AG09319 (cell line): Measurements from ENCODE around the gene LRRC53.

Experiments
- DNase-seq: peaks from one replicate; pipeline ENCODE4 v3.0.0-alpha.2; 2010; ENCODE audit warnings: low read depth; ENCODE audit errors: extremely low read depth
- TF ChIP-seq, protein P1 (sequence below): IDR thresholded peaks from 2 replicates; pipeline ENCODE4 v1.5.1; 2011; ENCODE audit warnings: low read depth, mild to moderate bottlenecking, inconsistent platforms, low read length, moderate library complexity

The LRRC53 gene

GRCh38 chr1:74502432-74502831 is 10.0 kb downstream of the LRRC53 start:
- TF ChIP-seq, protein P1, sequence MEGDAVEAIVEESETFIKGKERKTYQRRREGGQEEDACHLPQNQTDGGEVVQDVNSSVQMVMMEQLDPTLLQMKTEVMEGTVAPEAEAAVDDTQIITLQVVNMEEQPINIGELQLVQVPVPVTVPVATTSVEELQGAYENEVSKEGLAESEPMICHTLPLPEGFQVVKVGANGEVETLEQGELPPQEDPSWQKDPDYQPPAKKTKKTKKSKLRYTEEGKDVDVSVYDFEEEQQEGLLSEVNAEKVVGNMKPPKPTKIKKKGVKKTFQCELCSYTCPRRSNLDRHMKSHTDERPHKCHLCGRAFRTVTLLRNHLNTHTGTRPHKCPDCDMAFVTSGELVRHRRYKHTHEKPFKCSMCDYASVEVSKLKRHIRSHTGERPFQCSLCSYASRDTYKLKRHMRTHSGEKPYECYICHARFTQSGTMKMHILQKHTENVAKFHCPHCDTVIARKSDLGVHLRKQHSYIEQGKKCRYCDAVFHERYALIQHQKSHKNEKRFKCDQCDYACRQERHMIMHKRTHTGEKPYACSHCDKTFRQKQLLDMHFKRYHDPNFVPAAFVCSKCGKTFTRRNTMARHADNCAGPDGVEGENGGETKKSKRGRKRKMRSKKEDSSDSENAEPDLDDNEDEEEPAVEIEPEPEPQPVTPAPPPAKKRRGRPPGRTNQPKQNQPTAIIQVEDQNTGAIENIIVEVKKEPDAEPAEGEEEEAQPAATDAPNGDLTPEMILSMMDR = no peak
- no peak for DNase-seq

DNA sequence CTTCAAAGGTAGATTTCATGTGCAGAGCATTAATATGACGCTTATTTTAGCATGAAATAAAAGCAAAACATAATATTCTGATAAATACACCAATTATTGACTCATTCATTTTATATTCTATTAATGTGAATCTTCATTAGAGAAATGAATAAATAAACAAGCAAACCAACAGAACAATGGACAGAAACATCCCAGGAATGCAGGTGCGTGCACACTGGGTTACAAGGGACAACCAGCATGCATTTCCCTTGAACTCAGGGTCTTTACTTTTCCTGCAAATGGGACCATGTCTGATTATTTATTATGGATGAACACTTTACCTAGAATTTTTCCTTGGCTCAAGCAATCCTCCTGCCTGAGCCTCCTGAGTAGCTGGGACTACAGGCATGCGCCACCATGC is 13.5 kb downstream of the LRRC53 start:
- TF ChIP-seq, protein P1 = no peak
- no peak for DNase-seq

DNA sequence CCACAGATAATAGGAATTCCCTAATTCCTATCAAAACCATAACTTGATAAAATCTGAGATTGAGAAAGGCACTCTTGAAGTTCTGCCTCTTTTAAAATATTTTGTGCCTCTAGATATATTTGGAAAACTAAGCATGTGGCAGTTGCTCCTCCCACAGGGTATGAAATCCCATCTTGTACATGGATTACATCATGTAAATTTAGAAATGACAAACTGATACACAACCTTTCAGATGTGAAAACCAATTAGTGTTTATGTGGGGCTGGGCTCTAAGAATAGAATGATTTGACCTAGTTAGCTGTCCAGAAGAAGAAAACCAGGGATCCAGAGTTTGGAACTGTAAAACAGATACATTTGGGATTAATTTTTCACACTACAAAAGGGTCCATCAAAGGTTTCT is 15.7 kb downstream of the LRRC53 start:
- TF ChIP-seq, protein P1 = no peak
- no peak for DNase-seq

DNA sequence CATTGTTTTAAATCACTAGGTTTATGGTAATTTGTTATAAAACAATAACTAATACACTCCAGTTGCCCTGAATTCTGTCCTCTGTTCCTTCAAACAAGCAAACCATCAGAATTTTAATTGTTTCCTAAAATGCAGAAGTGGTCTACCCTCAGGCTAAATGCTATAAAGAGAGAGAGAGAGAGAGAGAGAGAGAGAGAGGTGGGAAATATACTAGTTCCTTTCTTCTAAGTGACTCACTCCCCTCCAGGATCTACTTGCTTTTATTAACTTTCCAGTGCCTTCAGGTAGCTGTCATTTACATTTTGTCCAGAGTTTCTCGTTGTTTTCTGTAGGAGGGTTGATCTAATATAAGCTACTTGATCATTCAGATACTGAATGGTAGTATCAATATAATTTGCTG is 26.4 kb downstream of the LRRC53 start:
- DNase-seq = no peak
- TF ChIP-seq, protein P1 = no peak

GRCh38 chr1:74485622-74486021 is 26.8 kb downstream of the LRRC53 start:
- TF ChIP-seq, protein P1 = no peak
- DNase-seq = no peak

DNA sequence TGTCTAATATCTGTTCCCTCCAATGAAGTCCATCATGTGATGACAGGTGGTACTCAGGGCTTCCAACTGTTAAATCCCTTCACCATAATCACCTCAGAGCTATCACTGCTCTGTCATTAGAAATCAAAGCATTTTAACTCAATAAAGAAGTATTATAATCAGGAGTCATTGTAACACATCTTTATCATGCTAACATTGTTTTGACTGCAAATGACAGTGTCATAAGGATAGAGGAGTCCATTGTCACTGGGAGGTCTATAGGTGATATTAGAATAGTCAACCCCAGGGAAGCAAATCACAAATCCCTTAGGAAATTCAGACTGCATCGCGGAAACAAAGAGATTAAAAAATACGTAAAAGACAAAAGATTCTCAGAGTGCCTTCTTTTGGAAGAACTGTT is 30.8 kb downstream of the LRRC53 start:
- TF ChIP-seq, protein P1 = no peak
- no peak for DNase-seq

DNA sequence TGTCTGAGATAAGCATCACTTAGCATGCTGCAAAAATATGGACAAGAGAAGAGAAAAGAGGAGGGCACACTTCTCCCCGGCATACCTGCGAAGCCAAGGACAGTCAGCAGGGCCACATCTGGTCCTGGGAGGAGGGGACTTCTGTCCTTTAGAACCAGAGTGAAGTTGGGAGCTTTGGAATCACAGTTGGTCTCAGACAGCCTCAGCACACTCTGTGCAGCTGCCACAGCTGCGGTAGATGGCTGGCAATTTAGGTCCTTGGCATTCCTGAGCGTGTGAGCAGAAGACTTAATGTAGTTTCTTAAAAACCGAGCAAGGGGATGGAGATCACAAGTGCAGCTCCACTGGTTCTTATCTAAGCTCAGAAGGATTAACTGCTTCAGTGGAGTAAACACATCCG is 32.3 kb downstream of the LRRC53 start:
- DNase-seq = no peak
- TF ChIP-seq, protein P1 = no peak
